HTR-8/SVneo (cell line): ENCODE data around the gene TRAPPC12.

Source experiments
- DNase-seq: peaks from one replicate; pipeline ENCODE4 v3.0.0; 2011; ENCODE audit warnings: low spot score, mixed read lengths; ENCODE audit not compliant: insufficient read length
- FAIRE-seq: peaks from 2 replicates; lab custom pipeline; 2011; peaks lifted over from hg19 to GRCh38; lab: Jason Lieb, UNC

The TRAPPC12 gene

DNA sequence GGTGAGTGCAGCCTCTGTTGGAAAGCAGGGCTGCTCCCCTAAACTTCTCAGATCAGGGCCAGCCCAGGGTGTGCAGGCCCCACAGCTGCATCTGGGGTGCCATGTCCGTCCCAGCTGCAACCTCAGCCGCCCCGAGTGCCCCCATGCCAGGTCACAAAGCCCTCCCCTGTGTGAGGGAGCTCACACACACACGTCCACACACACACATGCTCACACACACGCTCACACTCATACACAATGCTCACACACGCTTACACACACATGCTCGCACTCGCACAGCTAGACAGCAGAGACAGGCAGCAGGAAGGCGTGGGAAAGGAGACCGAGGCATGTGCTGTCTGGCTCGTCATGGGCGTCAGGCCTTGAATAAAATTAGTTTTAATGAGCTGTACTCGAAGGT, 84.5 kb downstream of the TRAPPC12 start:
- DNase-seq (no peak), FAIRE-seq (peak; percentile 52)

DNA sequence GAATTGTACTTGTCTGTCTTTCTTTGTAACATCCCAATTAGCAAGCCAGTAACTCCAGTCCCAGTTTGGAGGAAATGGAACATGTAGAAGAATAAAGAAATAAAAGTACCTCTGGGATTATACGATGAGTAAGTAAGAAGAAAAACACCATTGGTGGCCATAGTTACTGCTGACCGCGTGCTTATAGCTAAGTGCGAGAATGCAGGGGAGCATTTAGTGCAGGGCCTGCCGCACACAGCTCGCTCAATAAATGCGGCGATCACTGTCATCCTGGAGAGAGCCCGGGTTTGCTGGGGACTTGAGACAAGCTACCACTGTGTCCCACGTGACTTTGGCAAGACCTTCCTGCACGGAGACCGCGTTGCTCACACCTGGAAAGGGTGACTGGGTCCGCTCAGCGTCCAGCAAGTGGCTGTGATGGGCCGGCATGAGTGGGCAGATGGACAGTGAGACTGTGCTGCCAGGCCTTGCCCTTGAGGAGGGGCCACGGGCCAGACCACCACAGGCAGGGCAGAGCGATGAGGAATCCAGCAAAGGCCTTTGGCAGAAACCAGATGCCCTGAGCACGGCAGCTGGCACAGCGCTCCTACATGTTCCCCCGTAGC, 85.0 kb downstream of the TRAPPC12 start:
- FAIRE-seq (no peak), DNase-seq (no peak)

DNA sequence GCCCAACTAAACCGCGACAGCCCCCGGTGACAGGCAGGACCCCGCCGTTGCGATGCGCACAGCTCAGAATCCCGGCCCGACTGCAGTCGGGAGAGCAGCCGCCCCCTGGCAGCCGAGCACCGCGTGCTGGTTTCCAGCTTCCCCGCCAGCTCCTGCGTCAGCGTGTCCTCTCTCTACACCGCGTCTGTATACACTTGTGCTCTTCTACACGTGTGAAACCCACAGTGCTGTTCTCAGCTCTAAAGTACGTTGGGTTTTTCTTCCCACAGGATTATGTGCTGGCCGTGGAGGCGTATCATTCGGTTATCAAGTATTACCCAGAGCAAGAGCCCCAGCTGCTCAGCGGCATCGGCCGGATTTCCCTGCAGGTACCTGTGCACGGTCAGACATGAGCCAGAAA, 85.8 kb downstream of the TRAPPC12 start:
- FAIRE-seq = no peak
- DNase-seq = no peak

DNA sequence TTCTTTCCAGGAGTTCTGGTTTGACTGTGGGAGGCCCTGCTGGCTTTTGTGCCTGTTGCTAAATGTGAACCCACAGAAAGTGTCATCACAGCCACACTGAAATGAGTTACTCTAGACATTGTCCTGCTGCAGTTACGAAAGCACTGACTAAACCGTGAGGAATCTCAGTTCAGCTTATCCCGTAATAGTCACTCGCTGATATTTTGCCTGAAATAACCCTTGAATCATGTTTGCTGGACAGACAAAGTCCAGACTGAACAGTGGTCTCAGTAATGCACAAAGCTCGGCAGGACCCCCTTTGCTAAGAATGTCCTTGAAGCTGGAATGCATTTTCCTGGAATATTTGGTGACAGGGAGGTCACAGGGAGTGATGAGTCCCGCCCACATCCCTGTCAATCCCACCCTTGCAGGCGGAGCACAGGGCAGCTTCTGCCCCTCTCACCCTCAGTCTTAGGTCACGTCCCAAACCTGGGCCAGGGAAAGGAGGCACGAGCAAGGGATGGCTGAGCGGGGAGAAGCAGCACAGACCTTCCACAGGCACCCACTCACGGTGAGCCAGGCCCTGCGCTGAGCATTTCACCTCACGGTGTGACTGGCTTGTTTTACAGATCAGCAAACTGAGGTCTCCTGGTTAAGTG, 86.5 kb downstream of the TRAPPC12 start:
- DNase-seq (peak; percentile 84), FAIRE-seq (peak; percentile 96)

DNA sequence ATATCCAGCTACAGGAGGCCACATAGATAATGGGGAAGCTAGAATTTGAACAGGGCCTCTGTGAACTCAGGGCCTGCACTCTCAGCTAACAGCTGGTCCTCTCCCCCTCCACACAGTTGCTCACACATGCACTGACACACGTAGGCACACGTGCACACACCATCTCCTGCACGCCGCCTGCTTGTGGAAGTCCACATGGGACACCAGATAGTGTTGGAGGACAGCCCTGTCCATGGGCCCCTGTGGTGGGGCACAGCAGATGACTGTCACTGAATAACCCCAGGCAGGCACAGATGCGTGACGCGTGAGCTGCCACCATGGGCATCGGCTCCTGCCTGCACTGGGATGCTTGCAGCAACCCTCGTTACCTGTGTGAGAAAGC, 87.0 kb downstream of the TRAPPC12 start:
- peak; percentile 75 for FAIRE-seq
- no peak for DNase-seq

DNA sequence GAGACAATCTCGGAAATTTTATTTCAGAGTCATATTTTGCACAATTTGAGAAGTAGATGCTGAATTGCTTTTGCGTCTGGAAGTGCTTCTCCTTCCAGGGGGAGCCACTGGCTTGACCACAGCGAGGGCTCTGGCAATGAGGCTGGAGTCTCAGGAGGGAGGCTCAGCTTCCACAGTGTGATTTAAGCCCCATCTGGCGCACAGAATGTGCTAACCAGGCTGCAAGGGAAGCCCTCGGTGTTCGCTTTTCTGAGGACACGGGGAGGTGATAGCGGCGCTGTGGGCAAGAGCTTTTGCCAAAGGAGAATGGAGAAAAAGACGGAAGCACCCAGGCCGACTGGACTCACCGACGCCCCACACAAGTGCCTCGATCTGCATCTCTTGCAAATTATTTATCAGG, 87.5 kb downstream of the TRAPPC12 start:
- FAIRE-seq = no peak
- no peak for DNase-seq

DNA sequence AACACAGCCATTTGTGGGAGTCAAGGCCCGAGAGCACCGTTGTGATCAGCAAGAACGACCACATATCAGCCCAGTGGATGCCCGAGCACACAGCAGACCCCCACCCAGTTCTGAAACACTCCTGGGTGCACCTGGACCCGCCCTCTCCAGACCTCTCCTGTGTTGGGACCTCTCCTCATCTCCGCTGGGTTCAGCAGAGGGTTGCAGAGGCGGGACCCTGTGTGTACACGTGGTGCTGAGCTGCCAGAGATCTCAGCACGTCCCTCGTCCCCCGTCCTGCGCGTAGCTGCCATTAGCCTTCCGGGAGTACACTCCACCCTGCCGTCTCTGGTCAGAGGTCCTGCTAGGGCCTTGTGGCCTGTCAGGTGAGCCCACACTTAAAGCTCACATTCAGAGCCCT, 88.2 kb downstream of the TRAPPC12 start:
- no peak for FAIRE-seq
- no peak for DNase-seq

DNA sequence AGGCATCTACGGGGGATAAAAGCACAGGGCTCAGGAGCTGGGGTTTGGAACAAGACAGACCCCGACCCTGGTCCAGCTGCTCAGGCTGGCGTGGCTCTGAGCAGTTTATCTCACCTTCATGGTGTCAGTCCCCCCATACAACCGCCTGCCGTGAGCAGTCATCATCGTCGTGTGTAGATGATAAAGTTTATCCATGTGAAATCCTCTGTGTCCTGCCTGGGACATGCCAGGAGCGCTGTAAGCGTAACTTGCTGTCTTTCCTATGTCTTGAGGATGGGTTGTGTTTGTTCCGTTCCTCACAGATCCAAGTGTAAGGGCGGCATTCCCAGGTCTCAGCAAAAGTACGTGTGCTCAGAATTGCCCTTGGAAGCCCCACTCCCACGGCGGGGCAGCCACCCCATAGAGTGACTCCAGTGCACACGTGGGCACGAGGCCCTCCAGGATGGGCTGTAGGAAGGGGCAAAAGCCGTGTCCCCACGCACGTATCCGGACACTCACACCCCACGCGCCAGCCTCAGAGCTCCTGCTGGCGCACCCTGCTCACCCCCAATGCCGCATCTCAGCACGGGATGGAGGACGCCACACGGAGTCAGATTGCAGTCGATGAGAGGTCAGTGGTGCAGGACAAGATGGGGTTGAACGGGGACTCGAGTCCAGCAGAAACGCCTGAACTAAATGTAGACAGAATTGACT, 88.9 kb downstream of the TRAPPC12 start:
- FAIRE-seq (no peak), DNase-seq (no peak)

DNA sequence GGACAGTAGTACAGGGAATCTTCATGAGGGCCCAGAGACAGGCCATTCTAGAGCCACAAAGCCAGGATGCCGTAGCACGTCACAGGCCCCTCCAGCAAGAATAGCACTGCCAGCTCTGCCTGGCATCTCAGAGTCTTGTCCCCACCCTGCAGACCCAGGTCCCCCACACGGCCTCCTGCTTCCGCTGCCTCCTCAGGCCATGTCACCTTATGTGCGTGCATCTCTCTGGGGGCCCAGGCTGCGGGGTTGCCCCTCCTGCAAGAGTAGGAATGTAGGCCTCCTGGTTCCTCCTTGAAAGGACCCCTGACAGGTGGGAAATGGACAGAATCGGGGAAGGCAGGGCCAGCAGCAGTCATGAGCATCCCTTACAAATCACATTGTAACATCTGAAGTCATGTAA, 90.0 kb downstream of the TRAPPC12 start:
- no peak for DNase-seq
- FAIRE-seq = no peak

DNA sequence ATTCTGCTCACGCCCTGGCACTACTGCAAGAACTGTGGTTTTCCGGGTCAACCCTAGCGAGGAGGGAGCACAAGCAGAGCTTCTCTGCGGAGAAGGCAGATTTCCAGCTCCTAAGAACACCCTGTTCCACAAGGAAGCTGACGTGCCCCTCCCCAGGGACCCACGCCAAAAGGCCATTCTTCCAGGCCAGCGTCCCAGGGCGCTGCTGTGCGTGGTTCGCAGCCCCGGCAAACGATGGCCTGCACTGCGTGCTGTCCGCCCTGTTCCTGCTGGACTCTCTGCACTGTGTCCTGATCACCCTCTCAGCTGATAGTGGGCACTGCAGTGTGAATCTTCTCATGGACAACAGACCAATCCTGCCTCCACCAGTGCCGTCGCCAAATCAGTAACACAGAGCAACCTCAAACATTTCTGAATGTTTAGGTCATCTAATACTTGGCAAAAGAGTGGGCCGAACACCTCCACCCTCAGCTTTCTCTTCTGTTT, 90.7 kb downstream of the TRAPPC12 start:
- DNase-seq = peak; percentile 25
- FAIRE-seq = peak; percentile 71

DNA sequence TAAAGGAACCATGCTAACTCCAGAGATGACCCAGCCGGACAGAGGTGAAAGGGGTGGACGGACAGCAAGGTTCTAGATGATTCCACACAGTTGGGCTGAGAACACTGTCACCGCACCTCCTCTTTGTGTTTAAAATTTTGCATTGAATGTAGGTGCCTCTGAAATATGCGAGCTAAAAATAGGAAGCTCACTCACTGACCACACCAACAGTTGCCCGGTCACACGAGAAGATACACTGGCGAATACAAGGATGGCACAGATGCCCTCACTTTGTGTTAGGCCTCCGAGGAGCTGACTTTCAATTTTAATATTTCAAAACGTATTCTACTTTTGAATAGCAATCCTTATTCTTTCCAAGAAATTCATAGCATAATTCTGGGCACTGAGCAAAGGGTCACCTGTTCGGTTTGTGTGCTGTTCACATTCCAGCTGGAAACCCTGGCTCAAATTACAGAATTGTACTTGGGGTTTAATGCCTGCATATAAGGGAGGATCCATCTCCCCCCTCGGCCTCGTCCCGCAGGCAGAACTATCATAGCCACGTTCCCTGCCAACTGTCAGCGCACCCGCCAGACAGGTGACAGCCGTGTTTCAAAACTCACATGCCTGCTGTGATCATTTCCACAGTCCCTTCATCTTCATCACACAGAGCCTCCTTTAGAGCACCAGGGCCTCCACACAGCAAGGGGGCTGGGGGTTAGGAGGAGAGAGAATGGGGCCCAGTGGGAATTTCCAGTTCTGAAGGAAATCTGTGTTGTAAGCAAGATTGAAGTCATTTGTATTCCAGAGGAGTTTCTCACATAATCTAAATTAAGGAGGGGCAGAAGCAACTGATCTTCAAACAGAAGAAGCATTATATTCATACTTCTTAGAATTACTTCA, 91.6 kb downstream of the TRAPPC12 start:
- FAIRE-seq = no peak
- DNase-seq = no peak

DNA sequence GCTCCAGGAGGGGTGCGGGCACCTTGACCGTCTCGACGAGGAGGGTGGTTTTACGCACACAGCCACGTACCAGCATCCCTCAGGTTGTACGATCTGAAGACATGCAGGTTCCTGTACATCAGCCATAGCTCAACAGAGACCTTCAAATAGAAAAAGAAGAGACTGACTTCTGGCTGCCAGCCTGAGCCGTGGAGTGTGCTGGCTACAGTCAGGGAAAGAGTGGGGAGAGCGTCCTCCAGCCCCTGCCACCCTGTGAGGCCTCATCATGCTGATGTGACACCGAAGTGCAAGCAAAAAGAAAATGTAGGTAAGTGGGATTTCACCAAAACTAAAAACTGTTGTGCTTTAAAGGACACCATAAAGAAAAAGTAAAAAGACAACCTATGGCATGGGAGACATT, 92.8 kb downstream of the TRAPPC12 start:
- DNase-seq (no peak), FAIRE-seq (peak; percentile 28)

DNA sequence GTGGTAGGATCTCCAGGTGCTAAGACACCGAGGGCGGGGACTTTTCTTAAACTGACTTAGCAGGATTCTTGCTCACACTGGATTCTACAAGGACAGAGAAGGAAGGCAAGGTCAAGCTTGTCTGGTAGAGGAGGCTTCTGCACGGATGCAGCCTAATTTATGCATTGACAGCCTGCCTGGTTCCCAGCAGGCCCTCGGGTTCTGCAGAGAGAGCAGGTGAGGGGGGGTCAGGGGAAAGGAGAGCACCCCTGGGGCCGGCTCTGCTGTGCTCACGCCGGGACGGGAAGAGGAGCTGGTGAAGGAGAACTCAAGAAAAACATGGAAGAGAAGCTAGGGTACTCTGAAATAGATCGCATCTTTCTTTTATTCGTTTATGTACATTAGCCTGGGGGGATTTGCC, 93.5 kb downstream of the TRAPPC12 start:
- FAIRE-seq (no peak), DNase-seq (no peak)

DNA sequence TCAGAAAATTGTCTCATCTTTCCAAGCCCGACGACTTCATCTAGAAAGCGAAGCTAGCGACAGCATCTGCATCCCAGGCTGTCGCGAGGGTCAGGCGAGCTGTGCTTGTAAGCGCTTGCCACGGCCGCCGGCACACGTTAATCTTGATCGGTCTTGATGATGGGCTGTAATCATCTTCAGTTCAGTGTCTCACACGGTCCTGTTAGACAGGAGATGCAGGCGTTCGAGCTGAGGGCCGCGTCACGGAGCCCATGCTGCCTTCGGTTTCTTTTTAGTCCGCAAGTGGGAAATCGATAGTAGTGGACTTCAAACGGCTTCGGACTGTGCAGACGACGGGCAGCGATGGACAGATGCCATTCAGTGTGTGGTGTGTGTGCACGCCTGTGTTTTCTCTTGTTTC, 96.3 kb downstream of the TRAPPC12 start:
- DNase-seq (no peak), FAIRE-seq (no peak)

DNA sequence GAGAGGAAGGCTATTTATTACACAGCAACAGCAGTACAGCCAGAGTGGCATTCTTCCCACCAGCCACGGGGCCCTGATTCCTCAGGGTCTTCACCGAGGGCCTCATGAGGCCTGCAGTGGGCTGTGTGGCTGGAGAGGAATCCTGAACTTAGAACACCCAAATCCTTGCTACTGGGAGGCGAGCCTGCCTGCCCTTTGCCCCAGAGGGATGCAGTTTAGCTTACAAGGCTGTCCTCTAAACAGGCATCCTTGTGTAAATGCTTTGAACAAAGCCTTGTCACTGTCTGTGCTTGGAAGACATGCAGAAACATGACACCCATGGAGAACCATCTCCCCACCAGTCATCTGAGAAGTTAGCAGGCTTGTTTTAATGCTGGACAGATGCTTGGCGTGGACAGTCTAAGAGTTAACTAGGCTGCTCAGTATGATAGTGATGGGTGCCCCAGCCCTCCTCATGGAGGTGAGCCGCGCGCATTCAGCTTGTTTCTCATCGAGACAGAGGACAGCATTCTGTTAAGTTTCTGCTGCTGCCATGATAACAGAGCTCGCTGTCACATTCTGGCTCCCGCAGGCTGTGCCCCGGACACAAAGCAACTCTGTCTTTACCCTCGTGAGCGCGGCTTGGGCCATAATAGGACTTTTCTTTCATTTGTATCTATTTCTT, 97.0 kb downstream of the TRAPPC12 start:
- peak; percentile 23 for FAIRE-seq

DNA sequence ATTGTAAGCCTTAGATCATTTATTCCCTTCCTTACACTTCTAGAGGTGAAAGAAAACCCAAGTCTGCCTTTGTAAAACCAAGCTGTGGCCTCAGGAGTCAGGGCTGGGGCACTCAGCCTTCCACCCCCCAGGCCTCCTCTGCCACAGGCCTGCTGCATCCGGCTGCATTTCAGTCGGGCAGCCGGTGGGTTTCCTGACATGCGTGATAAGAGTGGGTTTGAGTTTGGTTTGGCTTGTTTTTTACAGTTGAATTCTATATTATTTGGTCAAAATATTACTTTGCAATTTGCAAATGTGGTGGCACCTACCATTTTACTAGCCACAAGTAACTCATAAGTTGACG, 97.5 kb downstream of the TRAPPC12 start:
- DNase-seq (no peak), FAIRE-seq (no peak)

More for the DNA sequence above, 97.0 kb downstream of the TRAPPC12 start:
- no peak for DNase-seq

DNA sequence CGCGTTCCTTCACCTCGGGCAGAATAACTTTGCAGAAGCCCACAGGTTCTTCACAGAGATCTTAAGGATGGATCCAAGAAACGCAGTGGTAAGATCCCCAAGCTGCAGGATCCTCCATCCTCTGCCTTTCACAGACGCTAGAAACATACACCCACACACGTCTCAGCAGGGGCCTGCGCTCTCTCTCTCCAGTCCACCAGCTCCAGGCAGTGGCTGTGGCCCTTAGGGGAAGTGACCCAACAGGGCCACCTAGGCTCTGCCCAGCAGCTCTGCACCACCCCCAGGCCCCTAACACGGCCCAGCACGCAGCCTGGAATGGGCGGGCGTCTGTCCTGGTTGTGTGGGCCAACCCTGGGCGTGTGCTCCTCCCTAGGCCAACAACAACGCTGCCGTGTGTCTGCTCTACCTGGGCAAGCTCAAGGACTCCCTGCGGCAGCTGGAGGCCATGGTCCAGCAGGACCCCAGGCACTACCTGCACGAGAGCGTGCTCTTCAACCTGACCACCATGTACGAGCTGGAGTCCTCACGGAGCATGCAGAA, 99.4 kb downstream of the TRAPPC12 start:
- FAIRE-seq = no peak

DNA sequence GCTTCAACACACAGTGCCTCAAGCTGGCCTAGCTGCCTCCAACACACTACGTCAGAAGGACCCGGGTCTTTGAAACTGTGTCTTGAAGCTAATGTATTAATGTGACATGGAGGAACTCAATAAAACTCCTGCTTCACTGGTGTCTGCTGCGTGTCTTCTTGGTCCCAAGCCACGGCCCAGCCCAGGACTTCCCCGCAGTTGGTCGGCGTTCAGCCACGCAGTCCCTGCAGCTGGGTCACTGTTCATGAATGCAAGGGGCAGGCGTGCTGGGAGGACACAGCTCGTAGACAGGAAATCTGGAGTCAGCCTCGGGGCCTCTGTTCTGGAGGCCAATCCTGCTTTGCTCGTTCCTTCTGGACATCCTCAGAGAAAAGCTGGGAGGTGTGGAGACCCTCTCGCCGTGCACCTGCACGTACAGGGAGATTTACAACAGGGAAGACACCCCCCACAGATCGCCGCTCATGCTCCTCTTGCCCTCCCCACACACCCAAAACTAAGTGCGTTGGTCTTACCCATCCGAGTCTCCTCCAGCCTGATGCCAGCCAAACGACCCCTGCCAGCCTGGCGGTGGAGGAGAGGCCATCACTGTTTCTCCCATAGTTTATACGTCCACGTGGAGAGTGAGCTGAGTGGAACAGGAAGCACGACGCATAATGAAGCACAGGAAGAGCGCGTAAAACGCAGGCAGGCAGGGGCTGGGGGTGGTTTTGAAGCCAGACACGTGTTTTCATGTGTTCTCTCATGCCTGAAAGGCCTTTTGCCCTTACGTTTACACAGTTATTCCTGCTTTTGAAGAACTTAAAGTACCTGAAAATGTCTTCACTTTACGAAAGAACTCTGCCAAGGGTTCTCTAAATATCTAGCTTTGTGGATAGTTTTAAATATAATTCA, 100.2 kb downstream of the TRAPPC12 start:
- DNase-seq = no peak
- FAIRE-seq = no peak

More for the DNA sequence above, 99.4 kb downstream of the TRAPPC12 start:
- no peak for DNase-seq
